GM13977 (cell line): Measurements from ENCODE around the gene HSPA6.

Experiments used
- DNase-seq: peaks from one replicate; pipeline ENCODE4 v3.0.0; 2012; ENCODE audit warnings: low spot score
- in situ Hi-C: fragments of 300-500 bp; cut with MboI; formaldehyde crosslinking; loops from one replicate; pipeline ENCODE4 v1.12.0; 2022; ENCODE audit warnings: low sequenced_read_pairs, low pct_unique_long_range_greater_than_20kb, mixed read lengths, inconsistent platforms; ENCODE audit not compliant: unreplicated experiment
- TF ChIP-seq, protein P1 (sequence below): IDR thresholded peaks from 2 replicates; pipeline ENCODE4 v1.5.1; 2012; ENCODE audit warnings: mild to moderate bottlenecking, control low read depth; ENCODE audit not compliant: insufficient read depth; ENCODE audit errors: extremely low read depth, missing control alignments

HSPA6 gene

DNA sequence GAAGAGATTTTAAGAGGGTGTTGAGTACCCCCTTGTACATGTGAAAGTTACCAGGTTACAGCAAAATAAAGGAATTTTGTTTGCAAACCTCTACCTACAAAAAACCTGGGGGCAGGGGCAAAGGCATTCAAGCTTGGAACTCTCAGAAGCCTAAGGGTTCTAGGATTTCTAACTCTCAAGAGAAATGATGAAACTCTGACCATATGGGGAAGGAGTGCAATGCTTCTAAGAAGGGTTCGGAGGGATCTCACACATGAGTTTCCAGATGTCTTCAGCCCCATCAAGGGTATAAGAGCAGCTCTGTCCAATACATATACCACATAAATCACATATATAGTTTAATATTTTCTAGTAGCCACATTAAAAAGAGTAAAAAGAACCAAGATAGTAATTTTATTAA is 26.4 kb upstream of the HSPA6 start:
- no peak for DNase-seq
- in situ Hi-C loops: no loop called here
- TF ChIP-seq, protein P1, sequence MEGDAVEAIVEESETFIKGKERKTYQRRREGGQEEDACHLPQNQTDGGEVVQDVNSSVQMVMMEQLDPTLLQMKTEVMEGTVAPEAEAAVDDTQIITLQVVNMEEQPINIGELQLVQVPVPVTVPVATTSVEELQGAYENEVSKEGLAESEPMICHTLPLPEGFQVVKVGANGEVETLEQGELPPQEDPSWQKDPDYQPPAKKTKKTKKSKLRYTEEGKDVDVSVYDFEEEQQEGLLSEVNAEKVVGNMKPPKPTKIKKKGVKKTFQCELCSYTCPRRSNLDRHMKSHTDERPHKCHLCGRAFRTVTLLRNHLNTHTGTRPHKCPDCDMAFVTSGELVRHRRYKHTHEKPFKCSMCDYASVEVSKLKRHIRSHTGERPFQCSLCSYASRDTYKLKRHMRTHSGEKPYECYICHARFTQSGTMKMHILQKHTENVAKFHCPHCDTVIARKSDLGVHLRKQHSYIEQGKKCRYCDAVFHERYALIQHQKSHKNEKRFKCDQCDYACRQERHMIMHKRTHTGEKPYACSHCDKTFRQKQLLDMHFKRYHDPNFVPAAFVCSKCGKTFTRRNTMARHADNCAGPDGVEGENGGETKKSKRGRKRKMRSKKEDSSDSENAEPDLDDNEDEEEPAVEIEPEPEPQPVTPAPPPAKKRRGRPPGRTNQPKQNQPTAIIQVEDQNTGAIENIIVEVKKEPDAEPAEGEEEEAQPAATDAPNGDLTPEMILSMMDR: no peak

DNA sequence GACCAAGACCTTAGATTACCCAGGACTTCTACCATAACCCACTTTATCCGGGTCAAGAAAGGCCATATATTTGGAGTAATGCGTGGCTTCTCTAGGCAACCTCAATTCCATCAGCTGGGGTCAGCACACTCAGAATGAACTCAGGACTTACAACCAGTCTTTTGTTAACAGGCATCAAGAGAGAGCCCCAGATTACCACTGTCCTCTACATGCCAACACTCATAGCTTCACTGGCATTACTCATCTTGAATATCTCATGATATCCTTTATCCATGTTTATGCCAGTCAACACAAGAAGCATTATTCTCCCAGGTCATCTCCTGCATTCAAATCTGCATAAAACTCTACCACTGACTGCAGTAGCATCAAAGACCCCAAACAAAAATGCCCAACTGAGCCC is 25.7 kb upstream of the HSPA6 start:
- no peak for DNase-seq
- TF ChIP-seq, protein P1: no peak
- in situ Hi-C loops: no loop called here

DNA sequence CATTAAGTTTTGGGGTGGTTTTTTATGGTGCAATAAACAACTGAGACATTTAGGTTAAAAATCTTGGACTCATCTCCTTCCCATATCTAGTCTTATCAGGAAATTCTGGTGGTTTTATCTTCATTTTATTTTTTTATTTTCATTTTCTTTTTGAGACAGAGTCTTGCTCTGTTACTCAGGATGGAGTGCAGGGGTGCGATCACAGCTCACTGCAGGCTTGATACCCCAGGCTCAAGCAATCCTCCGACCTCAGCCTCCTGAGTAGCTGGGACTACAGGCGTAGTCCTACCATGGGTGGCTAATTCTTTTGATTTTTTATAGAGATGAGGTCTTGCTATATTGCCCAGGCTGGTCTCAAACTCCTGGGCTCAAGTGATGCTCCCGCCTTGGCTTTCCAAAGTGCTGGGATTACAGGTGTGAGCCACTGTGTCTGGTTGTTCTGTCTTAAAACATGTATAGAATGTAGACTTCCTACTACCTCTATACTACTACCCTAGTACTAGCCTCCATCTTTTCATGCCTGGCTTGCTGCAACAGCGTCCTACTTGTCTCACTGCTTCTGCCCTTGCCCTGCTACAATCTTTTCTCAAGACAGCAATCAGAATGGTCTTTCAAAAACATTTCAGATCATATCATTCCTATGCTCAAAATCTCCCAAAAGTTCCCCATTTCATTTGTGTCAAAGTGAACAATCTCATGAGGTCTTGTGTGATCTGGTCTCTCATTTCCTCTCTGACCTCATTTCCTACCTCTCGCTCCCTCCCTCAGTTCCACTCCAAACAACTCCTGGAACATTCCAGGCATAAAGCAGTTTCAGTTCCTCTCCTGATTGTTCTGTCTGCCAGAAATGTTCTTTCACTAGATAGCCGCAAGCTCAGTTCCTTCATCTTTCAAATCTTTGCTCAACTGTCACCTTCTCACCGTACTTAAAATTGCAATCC is 25.0 kb upstream of the HSPA6 start:
- TF ChIP-seq, protein P1: no peak
- in situ Hi-C loops: no loop called here
- no peak for DNase-seq

DNA sequence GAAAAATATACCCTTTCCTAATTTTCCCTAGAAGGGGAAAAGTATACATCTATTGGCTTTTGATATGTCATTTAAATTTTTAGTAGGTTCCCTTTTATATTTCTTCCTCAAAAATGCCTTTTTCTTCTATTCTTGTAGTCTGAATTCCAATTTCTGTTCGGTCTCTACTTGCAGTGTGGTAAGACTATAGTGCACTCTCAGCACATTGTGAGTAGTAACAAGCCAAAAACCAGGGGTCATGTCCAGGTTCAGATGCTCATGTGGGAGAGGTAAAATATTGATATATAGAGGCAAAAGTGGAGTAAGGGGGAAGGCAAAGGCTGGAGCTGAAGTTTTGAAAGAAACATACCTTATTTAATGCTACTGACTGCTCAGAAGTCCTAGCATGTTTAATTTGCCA is 23.1 kb upstream of the HSPA6 start:
- in situ Hi-C loops: no loop called here
- TF ChIP-seq, protein P1: no peak
- DNase-seq: no peak

DNA sequence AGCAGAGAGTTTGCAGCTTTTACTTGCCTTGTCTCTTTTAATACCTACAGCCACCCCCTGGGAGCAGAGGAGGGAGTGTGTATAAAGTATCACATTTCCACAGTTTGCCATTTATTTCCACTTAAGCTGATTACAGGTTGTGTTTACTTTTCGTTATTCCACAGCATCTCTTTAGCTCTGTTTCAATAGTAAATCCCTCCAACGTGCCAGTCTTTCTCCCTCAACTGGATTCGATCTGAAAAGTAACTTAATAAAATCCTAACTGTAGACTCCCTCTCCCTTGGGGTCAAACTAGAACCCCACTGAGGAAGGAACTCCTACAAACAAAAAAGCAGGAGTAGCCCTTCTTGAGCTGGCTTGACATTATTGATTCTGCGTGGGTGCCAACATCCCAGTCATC is 22.2 kb upstream of the HSPA6 start:
- in situ Hi-C loops: no loop called here
- no peak for DNase-seq
- TF ChIP-seq, protein P1: no peak

DNA sequence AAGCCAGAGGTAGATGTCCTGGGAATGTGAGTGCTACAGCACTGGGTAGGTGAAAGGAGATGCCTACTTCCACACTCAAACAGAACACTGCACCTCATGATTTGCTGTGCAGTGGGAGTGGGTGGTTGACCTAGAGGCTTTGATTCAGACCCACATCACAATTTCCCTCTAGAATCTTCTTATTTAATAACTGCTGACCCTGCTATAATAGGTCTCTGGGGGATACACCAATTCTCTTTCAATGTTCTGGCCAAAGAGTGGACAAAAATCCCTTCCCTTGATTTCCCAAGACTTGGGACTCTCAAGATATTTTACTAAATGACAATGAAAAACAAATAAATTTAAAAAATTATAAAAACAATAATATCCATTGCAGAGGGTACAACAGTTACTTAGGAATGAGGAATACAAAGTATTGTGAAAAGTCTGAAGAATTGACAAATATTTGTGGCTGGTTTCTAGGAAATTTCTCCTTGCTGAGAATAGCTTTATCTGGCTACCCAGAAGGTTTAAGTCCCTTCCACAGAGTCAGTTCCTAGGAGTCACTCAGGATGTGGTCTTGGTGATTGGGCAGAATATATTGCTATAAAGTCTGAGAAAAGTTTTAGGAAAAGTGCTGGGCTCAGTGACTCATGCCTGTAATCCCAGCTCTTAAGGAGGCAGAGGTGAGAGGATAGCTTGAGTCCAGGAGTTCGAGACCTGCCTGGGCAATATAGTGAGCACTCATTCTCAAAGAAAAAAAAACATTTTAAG is 21.5 kb upstream of the HSPA6 start:
- no peak for DNase-seq
- TF ChIP-seq, protein P1: no peak
- in situ Hi-C loops: no loop called here
